Stimulated activated CD8-positive, alpha-beta memory T cell treated with anti-CD3 and anti-CD28 coated beads, Interleukin-7, amount 100 ng/mL, for 1 hour (primary cell): ENCODE data around the gene GPLD1.
"Not testable (repeated sequence)": the region's sequence is repeated elsewhere in the genome, so short reads cannot be mapped to it uniquely, and the experiment has no call there.

ENCODE experiments used
- DNase-seq, 2 donors: peaks; one replicate each; pipeline ENCODE4 v3.0.0-alpha.2; 2020; ENCODE audit warnings: low read depth in 2 of 2

The GPLD1 gene

GRCh38 chr6:24382891-24383494 is 106.4 kb downstream of the GPLD1 start:
- DNase-seq, result not testable (repeated sequence)

- no peak for DNase-seq
Measured at GRCh38 chr6:24382220-24382540, 107.2 kb downstream of the GPLD1 start.

GRCh38 chr6:24381476-24382219 is 107.7 kb downstream of the GPLD1 start:
- no peak for DNase-seq

DNA sequence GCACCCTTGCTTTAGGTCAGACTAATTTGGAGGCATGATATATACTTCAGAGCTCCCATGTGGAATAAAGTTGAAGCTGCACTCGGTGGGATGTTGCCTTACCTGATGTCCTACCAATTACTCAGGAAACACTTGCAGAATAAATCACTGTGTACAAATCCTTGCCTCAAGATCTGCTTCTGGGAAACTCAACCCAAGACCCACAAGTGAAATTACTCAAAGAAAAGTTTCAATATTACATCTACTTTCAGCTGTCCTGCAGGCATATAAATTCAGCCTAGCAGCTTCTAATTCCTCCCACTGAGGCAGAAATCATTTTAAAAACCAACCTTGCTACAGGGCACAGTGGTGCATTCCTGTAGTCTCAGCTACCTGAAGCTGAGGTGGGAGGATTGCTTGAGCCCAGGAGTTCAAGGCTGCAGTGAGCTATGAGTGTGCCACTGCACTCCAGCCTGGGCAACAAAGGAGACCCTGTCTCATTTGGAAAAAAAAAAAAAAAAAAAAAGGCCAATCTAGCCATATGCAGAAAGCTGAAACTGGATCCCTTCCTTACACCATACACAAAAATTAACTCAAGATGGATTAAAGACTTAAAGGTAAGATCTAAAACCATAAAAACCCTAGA is 110.8 kb downstream of the GPLD1 start:
- no peak for DNase-seq
